ENCODE measurements around the gene AMMECR1. TPM values are rescaled to one million over a fixed set of nuclear protein-coding genes. Genes with fewer than 3 reads are reported as not detected.

Gene AMMECR1
- polyA plus RNA-seq, 1 donor from 2014 or later: 3.7 TPM

DNA sequence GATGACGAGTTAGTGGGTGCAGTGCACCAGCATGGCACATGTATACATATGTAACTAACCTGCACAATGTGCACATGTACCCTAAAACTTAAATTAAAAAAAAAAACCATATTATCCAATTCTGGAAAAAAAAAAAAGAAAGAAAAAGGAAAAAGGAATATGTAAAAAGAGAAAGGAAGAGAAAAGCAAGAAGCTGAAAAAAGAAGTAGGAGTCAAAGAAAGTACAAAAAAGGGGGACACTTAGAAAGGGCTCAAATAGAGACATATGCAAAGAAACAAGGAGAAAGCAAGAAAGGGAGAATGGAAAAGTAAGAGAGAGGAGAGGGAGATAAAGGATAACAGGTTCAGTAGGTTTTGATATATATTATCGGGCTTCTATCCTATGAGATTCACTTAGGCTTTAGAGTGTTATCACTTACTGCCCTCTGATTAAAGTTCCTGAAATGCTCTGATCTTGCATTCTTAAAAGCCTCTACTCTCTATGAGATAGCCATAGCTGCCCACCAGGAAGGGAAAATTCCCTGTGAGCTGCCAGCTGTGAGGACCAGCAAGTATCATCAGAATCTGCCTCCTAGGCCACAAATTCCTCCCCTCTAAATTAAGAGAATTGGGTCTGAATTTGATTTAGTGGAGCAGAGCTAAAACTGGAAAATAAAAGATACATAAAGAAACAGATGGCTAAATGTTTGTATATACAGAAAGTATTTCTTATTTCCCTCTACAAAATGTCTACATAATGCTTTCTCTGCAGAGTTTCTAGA lies 95.2 kb downstream of the AMMECR1 start:
- Histone ChIP-seq H3K9me3 (ENCODE audit: low read length) (no peaks in the 10 kb centered on the region), H2AFZ (ENCODE audit: low read depth, low read length) (no peak overlapping the region), H3K4me3 (ENCODE audit: low read length) (no peak overlapping the region), H3K9ac (ENCODE audit: low read length) (no peak overlapping the region), H4K20me1 (ENCODE audit: insufficient read depth) (no peaks in the 10 kb centered on the region), H3K36me3 (ENCODE audit: insufficient read depth, low read length) (no peaks in the 10 kb centered on the region), H3K9me2 (ENCODE audit: insufficient read depth, low read length) (no peaks in the 10 kb centered on the region), H3K4me2 (ENCODE audit: low read length) (no peak overlapping the region), H3F3A (ENCODE audit: insufficient read depth, low read length, poor library complexity, severe bottlenecking) (no peaks in the 10 kb centered on the region), H3K27me3 (ENCODE audit: insufficient read depth, low read depth, low read length) (no peaks in the 10 kb centered on the region), H3K79me2 (replicated peaks; ENCODE audit: insufficient read depth, low read length) (no peaks in the 10 kb centered on the region), H3K27ac (ENCODE audit: low read length) (no peak overlapping the region)
- TF ChIP-seq EP300 (conservative IDR thresholded peaks at IDR 0.05; ENCODE audit: poor library complexity, severe bottlenecking): no peak
- TF ChIP-seq, protein P1, sequence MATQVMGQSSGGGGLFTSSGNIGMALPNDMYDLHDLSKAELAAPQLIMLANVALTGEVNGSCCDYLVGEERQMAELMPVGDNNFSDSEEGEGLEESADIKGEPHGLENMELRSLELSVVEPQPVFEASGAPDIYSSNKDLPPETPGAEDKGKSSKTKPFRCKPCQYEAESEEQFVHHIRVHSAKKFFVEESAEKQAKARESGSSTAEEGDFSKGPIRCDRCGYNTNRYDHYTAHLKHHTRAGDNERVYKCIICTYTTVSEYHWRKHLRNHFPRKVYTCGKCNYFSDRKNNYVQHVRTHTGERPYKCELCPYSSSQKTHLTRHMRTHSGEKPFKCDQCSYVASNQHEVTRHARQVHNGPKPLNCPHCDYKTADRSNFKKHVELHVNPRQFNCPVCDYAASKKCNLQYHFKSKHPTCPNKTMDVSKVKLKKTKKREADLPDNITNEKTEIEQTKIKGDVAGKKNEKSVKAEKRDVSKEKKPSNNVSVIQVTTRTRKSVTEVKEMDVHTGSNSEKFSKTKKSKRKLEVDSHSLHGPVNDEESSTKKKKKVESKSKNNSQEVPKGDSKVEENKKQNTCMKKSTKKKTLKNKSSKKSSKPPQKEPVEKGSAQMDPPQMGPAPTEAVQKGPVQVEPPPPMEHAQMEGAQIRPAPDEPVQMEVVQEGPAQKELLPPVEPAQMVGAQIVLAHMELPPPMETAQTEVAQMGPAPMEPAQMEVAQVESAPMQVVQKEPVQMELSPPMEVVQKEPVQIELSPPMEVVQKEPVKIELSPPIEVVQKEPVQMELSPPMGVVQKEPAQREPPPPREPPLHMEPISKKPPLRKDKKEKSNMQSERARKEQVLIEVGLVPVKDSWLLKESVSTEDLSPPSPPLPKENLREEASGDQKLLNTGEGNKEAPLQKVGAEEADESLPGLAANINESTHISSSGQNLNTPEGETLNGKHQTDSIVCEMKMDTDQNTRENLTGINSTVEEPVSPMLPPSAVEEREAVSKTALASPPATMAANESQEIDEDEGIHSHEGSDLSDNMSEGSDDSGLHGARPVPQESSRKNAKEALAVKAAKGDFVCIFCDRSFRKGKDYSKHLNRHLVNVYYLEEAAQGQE (IDR thresholded peaks at IDR 0.05; ENCODE audit: borderline replicate concordance): no peak
- TF ChIP-seq POLR2AphosphoS5 (IDR thresholded peaks at IDR 0.05): no peak
- no peak for TF ChIP-seq TAF1 (IDR thresholded peaks at IDR 0.05; ENCODE audit: low read depth)
- TF ChIP-seq, protein P2, sequence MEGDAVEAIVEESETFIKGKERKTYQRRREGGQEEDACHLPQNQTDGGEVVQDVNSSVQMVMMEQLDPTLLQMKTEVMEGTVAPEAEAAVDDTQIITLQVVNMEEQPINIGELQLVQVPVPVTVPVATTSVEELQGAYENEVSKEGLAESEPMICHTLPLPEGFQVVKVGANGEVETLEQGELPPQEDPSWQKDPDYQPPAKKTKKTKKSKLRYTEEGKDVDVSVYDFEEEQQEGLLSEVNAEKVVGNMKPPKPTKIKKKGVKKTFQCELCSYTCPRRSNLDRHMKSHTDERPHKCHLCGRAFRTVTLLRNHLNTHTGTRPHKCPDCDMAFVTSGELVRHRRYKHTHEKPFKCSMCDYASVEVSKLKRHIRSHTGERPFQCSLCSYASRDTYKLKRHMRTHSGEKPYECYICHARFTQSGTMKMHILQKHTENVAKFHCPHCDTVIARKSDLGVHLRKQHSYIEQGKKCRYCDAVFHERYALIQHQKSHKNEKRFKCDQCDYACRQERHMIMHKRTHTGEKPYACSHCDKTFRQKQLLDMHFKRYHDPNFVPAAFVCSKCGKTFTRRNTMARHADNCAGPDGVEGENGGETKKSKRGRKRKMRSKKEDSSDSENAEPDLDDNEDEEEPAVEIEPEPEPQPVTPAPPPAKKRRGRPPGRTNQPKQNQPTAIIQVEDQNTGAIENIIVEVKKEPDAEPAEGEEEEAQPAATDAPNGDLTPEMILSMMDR (IDR thresholded peaks at IDR 0.05; ENCODE audit: poor library complexity, severe bottlenecking): no peak
- TF ChIP-seq SMC3 (conservative IDR thresholded peaks at IDR 0.05; ENCODE audit: poor library complexity): no peak
- no peak for TF ChIP-seq RAD21 (conservative IDR thresholded peaks at IDR 0.05)
- TF ChIP-seq EZH2 (IDR thresholded peaks at IDR 0.05; ENCODE audit: borderline replicate concordance, insufficient read depth, low read length, poor library complexity, severe bottlenecking): no peak

DNA sequence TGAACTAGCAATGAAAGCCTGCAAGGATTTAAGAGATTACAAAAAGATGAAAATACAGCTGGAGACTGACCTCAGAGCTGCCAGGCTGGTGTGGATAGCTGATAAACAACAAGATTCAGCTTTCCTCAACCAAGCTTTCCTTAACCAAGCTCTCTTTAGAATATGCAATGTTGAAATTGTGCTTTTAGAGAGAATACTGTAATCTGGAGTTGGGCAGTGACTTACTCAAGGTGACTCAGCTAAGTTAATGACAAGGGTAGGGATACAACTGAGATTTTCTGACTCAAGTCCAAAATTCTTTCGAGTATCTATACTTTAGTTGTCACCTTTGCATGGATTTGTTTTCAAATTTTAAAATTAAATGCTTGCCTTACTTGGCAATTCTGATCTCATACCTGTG lies 98.0 kb downstream of the AMMECR1 start:
- Histone ChIP-seq H3K79me2 (replicated peaks; ENCODE audit: insufficient read depth, low read length) (no peaks in the 10 kb centered on the region), H3K9ac (ENCODE audit: low read length) (no peak overlapping the region), H3K27ac (ENCODE audit: low read length) (no peak overlapping the region), H3K9me2 (ENCODE audit: insufficient read depth, low read length) (no peaks in the 10 kb centered on the region), H3K4me3 (ENCODE audit: low read length) (no peak overlapping the region), H3K27me3 (ENCODE audit: insufficient read depth, low read depth, low read length) (no peaks in the 10 kb centered on the region), H3F3A (ENCODE audit: insufficient read depth, low read length, poor library complexity, severe bottlenecking) (no peaks in the 10 kb centered on the region), H3K9me3 (ENCODE audit: low read length) (no peaks in the 10 kb centered on the region), H2AFZ (ENCODE audit: low read depth, low read length) (no peak overlapping the region), H4K20me1 (ENCODE audit: insufficient read depth) (no peaks in the 10 kb centered on the region), H3K36me3 (ENCODE audit: insufficient read depth, low read length) (no peaks in the 10 kb centered on the region), H3K4me2 (ENCODE audit: low read length) (no peak overlapping the region)
- TF ChIP-seq, protein P1 (IDR thresholded peaks at IDR 0.05; ENCODE audit: borderline replicate concordance): no peak
- TF ChIP-seq MXI1 (conservative IDR thresholded peaks at IDR 0.05; ENCODE audit: poor library complexity, severe bottlenecking) (no peak), EP300 (conservative IDR thresholded peaks at IDR 0.05; ENCODE audit: poor library complexity, severe bottlenecking) (no peak), TAF1 (IDR thresholded peaks at IDR 0.05; ENCODE audit: low read depth) (no peak), POLR2AphosphoS5 (IDR thresholded peaks at IDR 0.05) (no peak), RAD21 (conservative IDR thresholded peaks at IDR 0.05) (no peak), EZH2 (IDR thresholded peaks at IDR 0.05; ENCODE audit: borderline replicate concordance, insufficient read depth, low read length, poor library complexity, severe bottlenecking) (no peak), SMC3 (conservative IDR thresholded peaks at IDR 0.05; ENCODE audit: poor library complexity) (no peak)
- TF ChIP-seq, protein P2 (IDR thresholded peaks at IDR 0.05; ENCODE audit: poor library complexity, severe bottlenecking): no peak

All from neural cell (in vitro differentiated cells).